OCI-LY1 (cell line): ENCODE data around the gene CDC25B.

ENCODE experiments used
- H2AFZ ChIP-seq: fragments of 200-600 bp; sonication (generic), shearing (Covaris generic); 2 replicates; pipeline ENCODE4 v1.6.0; 2014; ENCODE audit warnings: antibody characterized with exemption, mild to moderate bottlenecking, low read length
- H3F3A ChIP-seq: fragments of 200-600 bp; sonication (generic), shearing (Covaris generic); 2 replicates; pipeline ENCODE4 v1.6.0; 2014; ENCODE audit warnings: mild to moderate bottlenecking, antibody characterized with exemption, low read length, moderate library complexity; ENCODE audit not compliant: insufficient read depth
- H3K27ac ChIP-seq: fragments of 200-600 bp; sonication (generic); 2 replicates; pipeline ENCODE4 v1.5.1; 2014; ENCODE audit warnings: low read length, mixed run types, mild to moderate bottlenecking, low read depth; ENCODE audit not compliant: poor library complexity, severe bottlenecking
- H3K27me3 ChIP-seq: fragments of 200-600 bp; sonication (generic); 2 replicates; pipeline ENCODE4 v1.6.0; 2014; ENCODE audit warnings: antibody characterized with exemption, mild to moderate bottlenecking, low read length, moderate library complexity; ENCODE audit not compliant: insufficient read depth
- H3K36me3 ChIP-seq: fragments of 200-600 bp; sonication (generic); 2 replicates; pipeline ENCODE4 v1.6.1; 2014; ENCODE audit warnings: mild to moderate bottlenecking, antibody characterized with exemption, low read length, moderate library complexity, mixed read lengths; ENCODE audit not compliant: insufficient read depth
- H3K4me1 ChIP-seq: fragments of 200-600 bp; sonication (generic); 2 replicates; pipeline ENCODE4 v1.5.1; 2014; ENCODE audit warnings: mild to moderate bottlenecking, low read length, moderate library complexity; ENCODE audit not compliant: insufficient read depth, severe bottlenecking
- H3K4me2 ChIP-seq: fragments of 200-600 bp; sonication (generic), shearing (Covaris generic); 2 replicates; pipeline ENCODE4 v1.6.1; 2014; ENCODE audit warnings: low read length
- H3K4me3 ChIP-seq: fragments of 200-600 bp; sonication (generic); 2 replicates; pipeline ENCODE4 v1.5.1; 2014; ENCODE audit warnings: low read length, low read depth, mild to moderate bottlenecking, mixed read lengths; ENCODE audit not compliant: poor library complexity, severe bottlenecking
- H3K79me2 ChIP-seq: fragments of 200-600 bp; shearing (Covaris generic); 2 replicates; pipeline ENCODE4 v1.6.1; 2016; ENCODE audit warnings: mixed run types, low read length, mixed read lengths; ENCODE audit not compliant: insufficient read depth
- H3K9ac ChIP-seq: fragments of 200-600 bp; sonication (generic), shearing (Covaris generic); 2 replicates; pipeline ENCODE4 v1.6.1; 2014; ENCODE audit warnings: mild to moderate bottlenecking, low read length, mixed read lengths
- H3K9me2 ChIP-seq: fragments of 200-600 bp; sonication (generic), shearing (Covaris generic); 2 replicates; pipeline ENCODE4 v1.6.1; 2014; ENCODE audit warnings: low read depth, mild to moderate bottlenecking, low read length, mixed read lengths
- H3K9me3 ChIP-seq: fragments of 200-600 bp; shearing (Covaris generic); 2 replicates; pipeline ENCODE4 v1.6.1; 2014; ENCODE audit warnings: low read length, mixed read lengths
- H4K20me1 ChIP-seq: fragments of 200-600 bp; sonication (generic), shearing (Covaris generic); 2 replicates; pipeline ENCODE4 v1.6.0; 2016; ENCODE audit warnings: mild to moderate bottlenecking, low read length; ENCODE audit not compliant: insufficient read depth
- CTCF ChIP-seq: fragments of 200-600 bp; sonication (generic), shearing (Covaris generic); IDR thresholded peaks from 2 replicates; pipeline ENCODE4 v1.5.1; 2017; ENCODE audit warnings: mild to moderate bottlenecking, antibody characterized with exemption, low read length, moderate library complexity, mixed read lengths
- EZH2 ChIP-seq: fragments of 200-600 bp; sonication (generic), shearing (Covaris generic); IDR thresholded peaks from 2 replicates; pipeline ENCODE4 v1.8.0; 2017; ENCODE audit warnings: borderline replicate concordance, mixed run types, mild to moderate bottlenecking, antibody characterized with exemption, low read length, moderate library complexity, mixed read lengths

The CDC25B gene

GRCh38 chr20:3803854-3804253 lies 7.7 kb downstream of the CDC25B start:
- H3K4me1 ChIP-seq, result peaks cover 26% of the 10 kb centered on the region
- H3K27ac ChIP-seq, result no peak overlapping the region
- H3K36me3 ChIP-seq, result peaks cover 65% of the 10 kb centered on the region
- no peaks in the 10 kb centered on the region for H3K79me2 ChIP-seq
- H2AFZ ChIP-seq, result no peak overlapping the region
- no peak for TF ChIP-seq EZH2
- TF ChIP-seq CTCF, result no peak
- H3K9me2 ChIP-seq, result no peaks in the 10 kb centered on the region
- no peak overlapping the region for H3K4me2 ChIP-seq
- no peaks in the 10 kb centered on the region for H4K20me1 ChIP-seq
- H3K9ac ChIP-seq, result no peak overlapping the region
- H3K9me3 ChIP-seq, result no peaks in the 10 kb centered on the region
- H3K4me3 ChIP-seq, result no peak overlapping the region
- H3K27me3 ChIP-seq, result no peaks in the 10 kb centered on the region
- H3F3A ChIP-seq, result no peaks in the 10 kb centered on the region

GRCh38 chr20:3804254-3804751 lies 8.2 kb downstream of the CDC25B start:
- Histone ChIP-seq H3K9ac (no peak overlapping the region), H3K4me1 (peaks cover 22% of the 10 kb centered on the region), H3K9me3 (no peaks in the 10 kb centered on the region), H3K9me2 (no peaks in the 10 kb centered on the region), H2AFZ (no peak overlapping the region), H3F3A (no peaks in the 10 kb centered on the region), H3K27ac (no peak overlapping the region), H3K27me3 (no peaks in the 10 kb centered on the region), H4K20me1 (no peaks in the 10 kb centered on the region), H3K79me2 (no peaks in the 10 kb centered on the region), H3K36me3 (peaks cover 65% of the 10 kb centered on the region), H3K4me2 (no peak overlapping the region), H3K4me3 (no peak overlapping the region)
- TF ChIP-seq CTCF (no peak), EZH2 (no peak)

- no peak overlapping the region for H3K4me2 ChIP-seq
- H3K9me3 ChIP-seq, result no peaks in the 10 kb centered on the region
- peaks cover 65% of the 10 kb centered on the region for H3K36me3 ChIP-seq
- no peak overlapping the region for H3K4me3 ChIP-seq
- no peaks in the 10 kb centered on the region for H3K27me3 ChIP-seq
- H2AFZ ChIP-seq, result no peak overlapping the region
- no peak overlapping the region for H3K27ac ChIP-seq
- TF ChIP-seq CTCF, result no peak
- TF ChIP-seq EZH2, result no peak
- H3F3A ChIP-seq, result no peaks in the 10 kb centered on the region
- no peak overlapping the region for H3K9ac ChIP-seq
- H3K4me1 ChIP-seq, result peaks cover 17% of the 10 kb centered on the region
- H3K79me2 ChIP-seq, result no peaks in the 10 kb centered on the region
- no peaks in the 10 kb centered on the region for H3K9me2 ChIP-seq
- no peaks in the 10 kb centered on the region for H4K20me1 ChIP-seq
Measured at GRCh38 chr20:3804781-3805180, 8.7 kb downstream of the CDC25B start.
